GM21723 (cell line): ENCODE results near the gene SLC25A4.
A peak's percentile ranks its signal among the peaks of the same experiment; 100 is the strongest.

Experiments used
- ATAC-seq: cut with Tn5 transposase; IDR thresholded peaks from one replicate; pipeline ENCODE4 v1.9.1; 2021; ENCODE audit warnings: mild to moderate bottlenecking, moderate library complexity; ENCODE audit not compliant: unreplicated experiment

SLC25A4 gene

DNA sequence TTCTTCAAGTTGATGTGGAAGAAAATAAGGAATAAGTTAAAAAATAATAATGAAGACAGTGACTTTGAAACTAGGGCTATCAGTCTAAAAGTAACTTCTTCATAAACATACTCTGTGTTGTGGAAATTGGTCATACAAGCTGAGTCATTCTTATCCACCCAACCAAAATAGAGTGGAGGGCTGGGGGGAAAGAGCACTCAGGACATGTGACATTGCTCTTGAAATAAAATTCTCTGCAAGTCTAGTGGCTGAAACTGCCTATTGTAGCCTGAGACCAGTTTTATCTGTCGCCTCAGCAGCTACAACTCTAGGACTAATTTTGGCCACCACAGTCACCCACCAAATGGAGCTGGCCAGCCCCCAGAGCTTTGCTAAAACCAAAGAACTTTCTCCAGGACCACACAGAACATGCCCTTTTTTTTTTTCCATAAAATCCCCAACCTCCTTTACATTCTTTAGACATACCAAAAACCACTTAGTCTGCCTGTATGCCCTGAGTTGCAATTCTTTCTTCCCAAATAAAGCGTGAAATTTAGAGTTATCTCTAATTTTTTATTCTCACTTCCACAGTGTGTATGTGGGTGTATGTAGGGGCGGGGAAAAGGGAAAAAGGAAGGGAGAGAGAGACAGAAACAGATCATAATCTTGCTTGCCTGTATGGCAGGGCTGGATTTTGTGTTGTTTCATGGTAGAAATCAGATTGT, 23.0 kb upstream of the SLC25A4 start:
- ATAC-seq, result no peak

DNA sequence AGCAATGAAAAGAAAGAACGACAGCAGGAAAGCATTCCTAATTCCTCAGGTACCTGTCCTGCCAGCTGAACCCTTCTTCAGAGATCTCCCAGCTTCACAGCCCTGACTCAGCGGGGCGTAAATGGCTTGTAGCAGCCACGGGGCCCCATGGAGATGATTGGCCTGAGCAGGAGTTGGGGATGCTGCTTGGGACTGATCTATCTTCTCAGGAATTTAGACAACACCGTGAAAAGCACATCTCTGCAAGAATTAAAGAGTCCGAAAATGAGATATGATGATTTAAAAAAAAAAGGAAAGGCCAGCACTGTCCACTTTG, 22.5 kb upstream of the SLC25A4 start:
- ATAC-seq, result no peak

DNA sequence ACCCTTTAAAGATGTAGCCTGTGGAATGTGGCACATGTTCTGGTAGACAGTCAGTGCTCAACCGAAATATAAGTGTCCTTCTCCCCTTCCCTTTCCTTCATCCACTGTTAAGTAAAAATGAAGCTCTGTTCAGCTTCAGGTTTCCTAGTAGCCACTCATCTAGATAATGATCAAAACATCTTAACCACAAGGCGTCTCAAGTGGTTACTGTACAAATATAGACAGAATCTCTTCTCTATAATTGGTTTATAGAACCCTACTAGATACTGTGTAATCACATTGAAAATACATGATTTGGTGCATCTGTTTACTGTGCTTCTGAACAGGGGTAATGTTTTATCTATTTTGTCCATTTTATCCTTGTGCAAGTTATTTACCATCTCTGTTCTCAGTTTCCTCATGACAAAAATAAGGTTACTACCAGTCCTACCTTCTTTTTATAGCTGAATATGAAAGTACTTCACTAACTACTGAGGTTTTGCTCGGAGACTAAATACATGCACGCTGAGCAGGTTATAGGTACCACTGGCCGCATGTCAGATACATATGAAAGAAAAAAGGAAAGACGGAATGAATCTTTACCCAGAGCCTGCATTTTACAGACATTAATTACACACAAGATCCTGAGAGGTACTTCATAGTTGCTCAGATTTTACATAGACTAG, 20.3 kb upstream of the SLC25A4 start:
- peak; percentile 64 for ATAC-seq

DNA sequence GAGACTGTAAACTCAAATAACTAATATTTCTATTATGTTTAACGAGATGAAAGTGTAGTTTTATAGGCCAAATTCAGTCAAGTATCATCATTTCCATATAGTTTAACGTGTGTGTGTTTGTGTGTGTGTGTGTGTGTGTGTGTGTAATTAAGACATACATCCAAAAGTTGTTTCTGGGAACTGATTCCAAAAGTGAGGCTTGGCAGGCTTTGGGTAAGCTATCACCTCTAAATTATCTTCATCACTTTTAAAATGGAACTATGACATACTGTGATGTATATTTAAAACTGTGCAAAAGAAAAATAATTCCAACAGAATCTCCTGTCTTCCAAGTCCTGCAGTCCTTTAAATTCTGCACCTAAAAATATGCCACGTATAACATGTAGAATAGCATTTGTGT, 19.1 kb upstream of the SLC25A4 start:
- ATAC-seq, result no peak

DNA sequence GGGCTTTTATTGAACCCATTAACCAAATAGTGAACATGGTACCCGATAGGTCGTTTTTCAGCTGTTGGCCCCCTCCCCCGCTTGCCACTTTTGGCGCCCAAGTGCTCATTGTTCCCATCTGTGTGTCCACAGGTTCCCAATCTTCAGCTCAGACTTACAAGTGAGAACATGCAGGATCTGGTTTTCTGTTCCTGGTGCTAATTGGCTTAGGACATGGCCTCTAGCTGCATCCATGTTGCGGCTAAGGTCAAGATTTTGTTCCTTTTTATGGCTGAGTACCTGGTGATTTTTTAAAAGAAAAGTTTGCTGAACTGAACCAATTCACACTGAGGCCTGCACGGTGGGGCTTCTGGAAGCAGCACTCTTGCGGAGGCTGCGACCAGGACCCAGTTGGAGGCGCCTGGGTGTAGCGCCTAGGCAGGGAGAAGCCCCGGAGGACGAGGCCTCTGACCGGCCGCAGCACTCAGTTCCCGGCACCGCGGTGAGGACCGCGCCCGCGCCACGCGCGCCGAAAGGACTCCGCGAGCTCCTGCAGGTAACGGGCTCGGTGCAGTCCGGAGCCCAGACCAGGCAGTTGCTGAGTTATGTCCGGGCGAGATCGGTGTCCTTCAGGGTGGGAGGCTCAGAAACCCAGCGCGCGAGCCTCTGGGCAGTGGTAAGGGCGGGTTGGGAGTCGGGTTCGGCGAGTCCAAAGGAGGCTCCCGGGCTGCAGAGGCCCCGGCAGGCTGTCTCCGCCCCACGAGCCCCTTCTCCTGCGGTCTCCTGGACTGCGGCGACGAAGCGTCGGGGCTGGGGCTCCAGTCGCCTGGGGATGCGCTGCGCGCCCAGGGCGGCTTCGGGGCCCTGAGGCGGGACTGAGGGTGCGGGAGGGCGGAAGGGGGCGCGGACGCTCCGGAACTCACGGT, 15.8 kb upstream of the SLC25A4 start:
- no peak for ATAC-seq

DNA sequence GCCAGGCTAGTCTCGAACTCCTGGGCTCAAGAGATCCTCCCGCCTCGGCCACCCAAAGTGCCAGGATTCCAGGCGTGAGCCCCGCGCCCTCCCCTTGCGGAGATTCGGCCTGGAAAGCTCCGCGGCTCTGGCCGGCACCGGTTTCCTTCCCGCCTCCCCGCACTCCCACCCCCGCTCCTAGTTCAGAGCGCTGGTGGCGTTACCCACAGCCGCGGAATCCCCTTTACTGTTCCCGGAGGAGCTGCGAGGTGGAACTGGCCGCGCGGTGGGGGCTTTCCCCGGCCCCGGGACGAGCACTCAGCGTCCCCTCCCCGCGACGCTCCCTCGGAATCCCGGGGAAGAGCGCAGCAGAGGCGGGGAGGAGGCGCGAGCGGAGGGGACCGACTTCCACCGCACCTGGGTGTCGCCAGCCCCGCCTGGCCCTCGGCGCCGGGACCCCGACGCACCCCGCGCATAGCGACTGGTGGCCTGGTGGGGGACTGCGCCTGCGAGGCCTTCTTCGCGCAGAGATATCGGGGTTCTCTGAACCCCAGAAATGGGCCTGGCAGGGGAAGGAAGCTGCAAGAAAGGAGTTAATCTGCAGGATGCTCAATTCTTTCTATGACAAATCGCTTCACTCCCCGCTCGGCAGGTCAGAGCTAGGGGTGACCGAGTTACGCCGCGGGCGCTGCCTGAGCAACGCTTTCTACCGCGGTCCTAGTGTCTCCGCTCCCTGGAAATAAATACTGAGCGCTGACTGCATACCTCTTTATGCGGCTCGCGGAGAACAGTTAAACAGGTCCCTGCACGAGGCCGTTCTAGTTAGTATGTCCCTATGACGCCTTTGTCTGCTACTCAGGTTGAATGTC, 14.6 kb upstream of the SLC25A4 start:
- ATAC-seq, result no peak

DNA sequence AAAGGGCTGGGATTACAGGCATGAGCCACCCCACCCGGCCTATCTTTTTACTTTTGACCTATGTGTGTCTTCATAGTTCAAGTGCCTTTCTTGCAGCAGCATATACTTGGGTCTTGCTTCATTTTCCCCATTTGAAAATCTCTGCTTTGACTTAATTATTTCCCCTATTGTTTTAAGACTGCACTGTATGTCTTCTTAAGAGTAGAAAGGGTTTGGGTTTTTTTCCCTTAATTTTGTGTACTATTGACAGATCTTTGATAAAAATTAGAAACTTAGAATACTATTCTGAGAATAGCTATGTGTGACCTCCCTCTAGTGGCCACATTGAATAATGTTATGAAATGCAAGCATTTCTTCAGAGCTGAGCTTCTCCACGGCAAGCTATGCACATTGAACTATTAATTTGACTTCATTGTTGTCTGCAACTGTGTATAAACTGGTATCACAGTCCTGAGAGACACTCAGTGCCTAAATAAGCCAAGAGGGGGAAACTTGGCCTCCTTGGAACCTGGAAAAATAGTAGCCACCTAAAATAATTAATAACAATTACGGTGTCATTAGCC, 8.7 kb upstream of the SLC25A4 start:
- peak; percentile 75 for ATAC-seq

DNA sequence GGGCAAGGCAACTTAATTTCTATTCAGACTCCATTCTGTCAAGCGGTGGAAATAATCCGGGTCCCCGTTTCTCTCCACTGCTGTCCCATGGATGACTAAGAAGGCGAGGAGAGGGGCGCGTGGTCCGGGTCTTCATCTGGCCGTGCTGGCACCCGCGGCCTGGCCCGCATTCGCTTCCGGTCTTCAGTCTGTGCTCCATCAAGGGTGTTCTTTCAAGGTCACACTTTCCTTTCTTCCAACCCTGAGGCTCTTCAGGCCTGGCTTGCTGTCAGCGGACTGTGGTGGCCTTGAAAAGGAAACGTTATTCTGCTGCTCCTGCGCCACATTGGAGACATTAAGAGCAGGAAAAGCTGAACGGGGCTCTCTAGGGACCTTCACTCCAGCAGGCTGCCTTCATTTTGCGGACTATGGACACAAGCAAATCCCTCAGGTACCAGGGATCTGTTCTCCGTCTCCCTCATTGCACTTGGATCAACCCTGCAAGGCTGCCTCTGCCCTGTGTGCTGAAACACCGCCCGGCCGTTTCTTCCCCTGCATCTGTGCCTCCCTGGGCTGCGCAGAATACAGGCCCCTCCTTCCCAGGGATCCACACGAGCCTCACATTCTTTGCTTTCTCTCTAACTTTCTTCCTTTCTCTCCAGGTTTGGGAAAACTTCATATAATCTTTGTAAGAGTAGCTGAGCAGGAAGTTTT, 5.7 kb upstream of the SLC25A4 start:
- no peak for ATAC-seq

DNA sequence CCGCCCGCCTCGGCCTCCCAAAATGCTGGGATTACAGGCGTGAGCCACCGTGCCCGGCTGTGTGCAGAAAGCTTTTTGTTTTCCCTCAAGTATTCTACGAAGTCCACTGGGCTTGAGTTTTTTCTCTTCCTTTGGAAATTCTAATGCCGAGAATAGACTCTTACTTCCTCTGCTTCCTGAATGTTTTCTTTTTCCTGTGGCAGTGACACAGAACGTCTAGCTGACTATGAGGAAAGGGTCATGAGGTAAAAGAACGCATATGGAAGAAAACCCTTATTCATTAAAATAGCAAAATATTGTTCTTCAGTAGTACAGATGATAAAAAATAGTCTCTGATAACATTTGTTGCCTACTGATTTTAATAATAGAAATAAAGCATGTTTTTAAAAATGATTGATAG, 4.9 kb upstream of the SLC25A4 start:
- no peak for ATAC-seq

DNA sequence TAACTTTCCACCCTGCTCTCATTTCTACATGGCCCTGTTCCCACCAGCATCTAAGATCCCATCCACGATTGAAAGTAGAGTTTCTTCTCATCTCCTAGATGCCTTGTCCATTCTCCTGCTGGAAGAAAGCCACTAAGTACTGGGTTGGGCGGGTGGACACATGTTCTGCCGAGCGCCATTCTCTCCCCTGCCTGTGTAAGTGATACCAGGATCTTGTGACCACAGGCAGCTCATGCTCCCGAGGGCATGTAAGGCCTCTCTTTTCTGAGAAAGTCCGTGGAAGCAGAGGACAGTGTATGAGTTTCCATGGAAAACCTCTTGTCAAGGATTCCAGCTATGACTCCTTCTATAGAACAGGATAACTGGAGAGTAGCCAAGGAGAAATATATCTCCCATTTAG, 3.3 kb upstream of the SLC25A4 start:
- ATAC-seq, result no peak

DNA sequence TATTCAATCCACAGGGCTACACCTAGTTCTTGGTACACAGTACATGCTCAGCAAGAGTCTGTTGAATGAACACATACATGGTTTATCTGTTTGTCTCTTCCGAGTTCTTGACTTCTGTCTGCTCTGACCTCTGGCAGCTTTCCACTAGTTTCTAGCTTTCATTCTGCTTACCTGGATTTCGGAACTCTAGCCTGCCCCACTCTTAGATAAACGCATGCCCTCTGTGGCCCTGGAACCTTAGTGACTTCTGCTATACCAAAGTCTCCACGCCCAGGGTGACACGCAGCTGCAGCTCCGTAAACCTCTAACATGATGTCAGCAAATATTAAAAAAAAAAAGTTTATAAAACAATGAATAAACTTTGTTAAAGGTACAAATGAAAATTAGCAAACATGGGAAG, 1.3 kb upstream of the SLC25A4 start:
- ATAC-seq, result no peak

DNA sequence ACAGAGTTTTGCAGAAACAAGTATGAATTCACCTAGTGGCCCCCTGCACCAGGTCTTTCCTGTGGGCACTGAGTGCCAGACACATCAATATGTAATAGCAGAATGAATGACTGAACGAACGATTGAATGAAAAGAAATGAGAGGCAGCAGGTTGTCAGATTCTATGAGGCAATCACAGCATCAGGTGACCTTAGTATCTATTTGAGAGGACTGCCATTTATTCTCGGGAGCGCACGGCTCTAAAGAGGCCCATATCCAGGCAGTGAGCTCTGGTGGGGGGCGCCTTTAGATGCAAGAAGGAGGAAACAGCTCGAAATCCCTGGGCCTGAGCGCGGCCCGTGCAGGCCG, 528 bp upstream of the SLC25A4 start:
- ATAC-seq, result no peak

DNA sequence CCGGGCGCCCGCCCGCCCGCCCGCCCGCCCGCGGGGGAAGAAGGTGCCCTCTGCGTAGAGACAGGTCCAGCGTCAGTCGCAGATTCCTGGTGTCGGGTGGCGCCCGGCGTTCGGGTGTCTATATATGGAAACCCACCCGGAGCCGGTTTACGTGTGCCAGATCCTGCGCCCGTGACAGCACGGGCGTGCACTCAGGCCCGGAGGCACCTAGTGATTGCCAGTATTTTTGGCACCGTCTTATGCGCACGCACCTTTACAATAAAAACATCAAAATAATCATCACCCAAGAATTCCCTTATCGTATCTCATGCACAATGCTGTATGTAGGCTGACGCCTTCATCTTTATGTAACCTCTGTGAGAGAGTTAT, 519 bp downstream of the SLC25A4 start:
- peak; percentile 32 for ATAC-seq

DNA sequence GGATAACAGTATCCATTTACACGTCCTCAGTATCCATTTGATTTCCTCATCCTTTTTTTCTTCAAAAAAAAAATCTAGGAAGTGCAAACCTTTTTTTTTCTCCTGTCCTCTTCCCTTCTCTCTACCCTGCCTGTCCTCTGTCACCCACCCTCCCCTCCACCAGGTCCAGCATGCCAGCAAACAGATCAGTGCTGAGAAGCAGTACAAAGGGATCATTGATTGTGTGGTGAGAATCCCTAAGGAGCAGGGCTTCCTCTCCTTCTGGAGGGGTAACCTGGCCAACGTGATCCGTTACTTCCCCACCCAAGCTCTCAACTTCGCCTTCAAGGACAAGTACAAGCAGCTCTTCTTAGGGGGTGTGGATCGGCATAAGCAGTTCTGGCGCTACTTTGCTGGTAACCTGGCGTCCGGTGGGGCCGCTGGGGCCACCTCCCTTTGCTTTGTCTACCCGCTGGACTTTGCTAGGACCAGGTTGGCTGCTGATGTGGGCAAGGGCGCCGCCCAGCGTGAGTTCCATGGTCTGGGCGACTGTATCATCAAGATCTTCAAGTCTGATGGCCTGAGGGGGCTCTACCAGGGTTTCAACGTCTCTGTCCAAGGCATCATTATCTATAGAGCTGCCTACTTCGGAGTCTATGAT, 1.7 kb downstream of the SLC25A4 start:
- no peak for ATAC-seq

DNA sequence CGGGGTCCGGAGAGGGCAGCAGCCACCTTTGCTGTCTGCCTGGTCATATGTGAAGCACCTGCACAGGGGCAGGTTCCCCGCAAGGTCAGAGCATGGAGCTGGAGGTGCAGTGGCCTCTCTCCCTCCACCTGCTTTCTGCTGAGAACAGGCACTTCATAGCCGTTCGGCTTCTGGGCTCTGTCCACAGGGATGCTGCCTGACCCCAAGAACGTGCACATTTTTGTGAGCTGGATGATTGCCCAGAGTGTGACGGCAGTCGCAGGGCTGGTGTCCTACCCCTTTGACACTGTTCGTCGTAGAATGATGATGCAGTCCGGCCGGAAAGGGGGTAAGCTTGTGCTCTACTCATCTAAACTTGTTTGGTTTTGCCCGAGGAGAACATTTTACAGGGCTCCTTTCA, 2.5 kb downstream of the SLC25A4 start:
- no peak for ATAC-seq

DNA sequence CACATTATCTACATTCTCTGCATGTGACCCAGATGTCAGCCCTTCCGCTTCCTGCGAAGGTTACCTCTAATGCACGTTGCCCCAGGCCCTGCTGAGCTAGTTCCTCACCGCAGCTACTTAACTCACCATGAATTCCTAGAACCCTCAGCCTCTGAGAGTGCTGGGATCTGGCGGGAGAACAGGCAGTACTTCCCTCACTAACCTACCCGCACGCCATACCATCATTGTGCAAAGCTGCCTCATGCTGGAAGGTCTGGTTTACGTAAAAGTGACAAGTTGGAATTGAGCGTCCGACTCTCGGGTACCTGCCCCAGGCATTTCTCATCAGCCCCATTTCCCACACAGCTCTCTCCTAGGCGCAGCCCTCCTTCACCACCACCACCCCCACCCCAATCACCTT, 6.3 kb downstream of the SLC25A4 start:
- no peak for ATAC-seq

DNA sequence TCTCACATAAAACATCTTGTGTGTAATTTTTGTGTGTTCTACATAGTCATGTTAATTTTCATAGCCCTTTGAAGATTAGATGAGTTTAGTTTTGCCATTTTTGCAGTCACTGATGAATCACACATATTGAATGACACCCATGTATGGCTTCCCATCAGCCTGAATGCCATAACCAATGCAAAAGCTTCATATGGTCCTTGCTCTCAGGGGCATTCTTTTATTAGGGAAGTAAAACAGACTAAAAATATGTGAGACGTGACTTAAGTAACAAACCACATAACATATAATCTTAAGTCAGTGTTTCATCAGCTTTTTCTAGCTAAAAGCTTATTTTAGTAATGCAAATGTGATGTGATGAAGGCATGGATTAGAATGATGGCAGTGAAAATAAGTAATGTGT, 8.2 kb downstream of the SLC25A4 start:
- ATAC-seq, result no peak

DNA sequence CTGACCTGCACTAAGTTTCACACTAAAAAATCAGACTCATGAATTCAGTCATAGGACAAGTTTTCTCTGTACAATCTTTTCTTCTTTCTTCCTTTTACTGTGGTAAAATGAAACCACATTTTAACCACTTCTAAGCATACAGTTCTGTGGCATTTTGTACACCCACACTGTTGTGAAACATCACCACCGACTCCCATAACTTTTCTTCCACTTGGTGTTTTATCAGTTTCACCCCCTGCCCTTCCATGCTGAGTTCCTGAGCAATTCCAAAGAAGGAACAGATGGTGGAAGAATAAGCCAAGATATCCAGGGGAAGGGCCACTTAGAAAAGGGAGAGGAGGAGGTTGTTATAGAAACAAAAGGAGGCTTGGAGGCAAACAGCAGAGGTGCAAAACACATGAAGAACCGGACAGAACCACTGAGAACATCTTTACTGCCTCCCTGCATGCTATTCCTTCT, 22.6 kb downstream of the SLC25A4 start:
- peak; percentile 94 for ATAC-seq

DNA sequence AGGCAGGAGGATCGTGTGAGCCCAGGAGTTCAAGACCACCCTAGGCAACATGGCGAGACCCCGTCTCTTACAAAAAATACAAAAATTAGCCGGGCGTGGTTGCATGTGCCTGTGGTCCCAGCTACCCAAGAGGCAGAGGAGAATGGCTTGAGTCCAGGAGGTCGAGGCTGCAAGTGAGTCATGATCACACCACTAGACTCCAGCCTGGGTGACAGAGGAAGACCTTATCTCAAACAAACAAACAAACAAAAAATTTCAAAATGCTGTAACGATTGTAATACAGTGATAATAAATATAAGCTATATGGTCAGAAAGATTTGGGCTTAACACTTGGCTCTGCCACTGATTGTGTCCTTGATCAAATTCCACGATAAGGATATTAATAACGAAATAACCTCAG, 24.2 kb downstream of the SLC25A4 start:
- no peak for ATAC-seq
